HT1080 (cell line): ENCODE measurements around the gene POMP. TPM values are rescaled to one million over a fixed set of nuclear protein-coding genes. Genes with fewer than 3 reads are reported as not detected.
"Not testable (repeated sequence)": the region's sequence is repeated elsewhere in the genome, so short reads cannot be mapped to it uniquely, and the experiment has no call there.

Experiments used
- DNase-seq: peaks from one replicate; pipeline ENCODE4 v3.0.0-alpha.2; 2015; ENCODE audit warnings: low read depth
- total RNA-seq: library from RNA; depleted of rRNA; stranded (reverse); fragments of >200 nt; shearing (Covaris generic); gene quantifications from 2 replicates; pipeline ENCODE4 v1.2.3, GENCODE V29; 2014

Gene POMP
- total RNA-seq, 1 experiment from 2014 or later = 163 TPM

DNA sequence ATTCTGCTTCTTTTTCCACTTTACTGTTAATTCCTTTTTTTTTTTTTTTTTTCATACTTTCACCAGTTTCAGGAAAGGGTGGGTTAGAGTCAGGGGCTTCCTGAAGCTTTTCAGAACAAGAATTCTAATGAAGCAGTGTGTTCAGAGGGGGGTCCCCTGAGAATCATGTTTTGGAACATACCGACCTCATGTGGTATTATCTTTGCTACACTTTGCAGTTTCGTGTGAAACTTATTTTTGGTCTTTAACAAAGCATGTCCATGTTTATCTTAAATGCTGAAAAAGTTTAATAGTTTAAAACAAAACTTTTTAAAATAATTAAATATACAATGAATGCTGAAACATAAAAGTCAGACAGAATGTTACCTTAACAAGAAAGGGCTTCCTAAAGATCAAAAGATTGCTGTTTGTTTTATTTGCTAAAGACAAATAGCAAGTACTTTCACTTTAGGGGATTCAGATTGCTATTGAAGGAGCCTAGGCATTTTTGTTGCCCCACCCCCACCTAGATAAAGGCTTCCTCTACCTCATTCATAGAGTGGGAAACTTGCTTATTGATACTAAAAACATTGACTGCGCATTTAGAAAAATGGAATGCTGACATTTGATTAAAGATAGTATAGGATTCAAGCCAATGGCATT lies 21.1 kb upstream of the POMP start:
- DNase-seq = no peak

DNA sequence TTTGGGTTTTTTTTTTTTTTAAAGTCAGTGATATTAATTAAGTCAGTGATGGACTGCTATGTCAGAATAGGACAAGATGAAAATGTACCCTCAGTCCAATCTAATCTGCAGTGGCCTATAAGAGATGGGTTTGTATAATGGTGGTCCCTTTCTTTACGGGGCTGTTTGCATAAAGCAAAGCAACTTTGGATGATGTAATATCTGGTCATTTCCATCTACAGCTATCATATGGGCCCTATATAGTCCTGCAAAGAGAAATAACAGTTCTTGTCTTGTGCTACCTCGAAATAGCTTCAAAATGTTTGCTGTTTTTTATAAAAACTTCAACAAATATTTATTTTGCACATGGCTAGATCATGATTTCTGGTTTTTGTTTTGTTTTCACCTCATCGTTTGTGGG lies 20.2 kb upstream of the POMP start:
- no peak for DNase-seq

DNA sequence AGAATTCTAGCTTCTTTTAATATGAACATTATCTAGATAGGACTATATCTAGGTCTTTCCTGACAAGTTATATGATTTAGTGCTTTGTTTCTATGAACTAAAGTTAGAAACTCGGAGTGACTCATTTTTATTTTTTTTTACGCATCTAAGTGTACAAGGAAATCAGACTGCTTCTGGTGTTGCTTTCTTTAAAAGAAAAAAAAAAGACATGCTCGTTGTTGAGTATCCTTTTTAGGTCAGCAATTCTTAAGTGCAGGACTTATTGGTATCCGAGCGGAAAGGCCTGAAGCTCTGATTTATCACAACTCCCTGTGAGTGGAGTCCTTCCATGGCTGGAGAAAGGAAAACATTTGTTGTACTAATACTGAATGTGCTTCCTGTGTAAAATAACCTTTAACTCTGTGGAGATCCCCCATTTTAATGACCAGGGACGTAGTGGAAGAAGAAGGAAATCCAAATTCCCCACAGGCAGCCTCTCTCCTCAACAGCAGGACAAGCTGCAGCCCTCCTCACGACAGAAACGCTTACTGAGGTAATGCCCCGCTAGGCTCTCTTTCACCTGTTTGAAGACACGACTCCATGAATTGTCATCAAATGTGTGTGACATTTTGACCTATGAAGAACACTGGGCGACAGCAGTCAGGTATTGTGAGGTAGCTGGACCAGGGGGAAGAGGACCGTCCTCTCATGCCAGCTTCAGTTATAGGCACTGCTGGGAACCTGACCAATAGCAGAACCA lies 17.9 kb upstream of the POMP start:
- no peak for DNase-seq

DNA sequence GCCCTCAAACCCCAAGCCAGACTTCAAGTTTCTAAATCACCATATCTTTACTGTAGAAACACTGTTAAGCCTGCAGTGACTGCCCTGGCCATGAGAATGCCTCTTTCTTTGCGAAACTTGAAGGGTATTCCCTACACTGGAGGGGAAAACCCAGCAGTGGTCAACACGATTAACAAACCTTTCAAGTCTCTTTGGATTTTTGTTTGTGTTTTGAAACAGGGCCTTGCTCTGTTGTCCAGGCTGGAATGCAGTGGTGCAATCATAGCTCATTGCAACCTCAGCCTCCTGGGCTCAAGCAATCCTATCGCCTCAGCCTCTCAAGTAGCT lies 17.4 kb upstream of the POMP start:
- no peak for DNase-seq

DNA sequence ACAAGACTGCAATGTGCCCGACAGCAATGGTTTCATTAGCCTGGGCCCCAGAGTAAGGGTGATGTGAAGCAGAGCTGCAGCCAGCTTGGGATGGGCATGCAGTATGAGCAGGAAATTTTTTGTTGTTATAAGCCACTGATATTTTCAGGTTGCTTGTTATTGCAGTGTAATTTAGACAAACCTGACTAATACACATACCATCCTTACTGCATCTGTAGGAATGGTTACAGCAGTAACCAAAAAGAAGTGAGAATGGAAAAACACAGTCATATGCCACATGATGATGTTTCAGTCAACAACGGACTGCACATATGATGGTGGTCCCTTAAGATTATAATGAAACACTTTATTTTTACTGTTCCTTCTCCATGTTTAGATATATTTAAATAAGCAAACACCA lies 8.6 kb upstream of the POMP start:
- DNase-seq = no peak

DNA sequence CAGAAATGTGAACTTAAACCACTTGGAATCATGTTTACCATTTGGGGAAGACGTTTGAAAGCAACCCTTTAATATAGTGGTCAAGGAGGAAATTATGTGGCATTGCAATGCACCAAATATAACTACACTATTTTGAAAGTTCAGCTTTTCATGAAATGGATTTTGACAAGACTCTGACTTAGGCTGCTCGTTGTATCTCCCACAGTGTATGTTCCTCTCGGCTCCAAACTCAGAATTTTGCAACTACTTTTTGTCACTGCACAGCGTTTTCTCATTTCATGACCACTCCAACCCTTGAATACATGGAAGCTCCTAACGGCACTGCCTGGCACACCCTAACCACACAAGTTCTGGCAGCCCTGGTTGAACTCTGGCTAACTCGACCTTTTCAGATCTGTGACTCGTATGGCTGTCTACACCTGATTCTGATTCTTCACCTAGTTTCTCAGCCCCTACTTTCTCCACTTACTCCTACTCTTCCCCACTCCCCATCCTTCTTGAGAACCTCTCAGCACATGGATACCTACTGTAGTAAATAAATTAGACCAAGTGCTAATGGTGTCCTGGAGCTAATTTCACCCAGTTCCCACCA lies 7.0 kb upstream of the POMP start:
- DNase-seq = no peak

DNA sequence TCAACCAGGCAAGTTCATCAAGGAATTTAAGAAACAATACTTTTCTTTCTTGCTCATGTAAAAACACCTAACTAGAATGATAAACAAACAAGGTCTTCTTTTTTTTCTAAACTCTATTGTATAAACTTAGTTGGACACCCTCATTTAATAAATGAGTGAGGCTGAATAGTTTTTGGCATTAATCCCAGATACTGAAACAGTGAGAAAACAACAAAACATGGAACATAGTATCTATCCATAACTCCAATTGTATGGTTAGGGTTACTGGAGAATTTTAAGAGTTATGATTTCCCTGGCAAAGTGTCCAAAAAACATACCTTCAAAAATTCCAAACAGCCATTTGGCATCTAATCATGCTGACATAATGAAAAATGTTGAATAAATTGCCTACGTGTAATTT lies 5.8 kb upstream of the POMP start:
- DNase-seq = no peak

DNA sequence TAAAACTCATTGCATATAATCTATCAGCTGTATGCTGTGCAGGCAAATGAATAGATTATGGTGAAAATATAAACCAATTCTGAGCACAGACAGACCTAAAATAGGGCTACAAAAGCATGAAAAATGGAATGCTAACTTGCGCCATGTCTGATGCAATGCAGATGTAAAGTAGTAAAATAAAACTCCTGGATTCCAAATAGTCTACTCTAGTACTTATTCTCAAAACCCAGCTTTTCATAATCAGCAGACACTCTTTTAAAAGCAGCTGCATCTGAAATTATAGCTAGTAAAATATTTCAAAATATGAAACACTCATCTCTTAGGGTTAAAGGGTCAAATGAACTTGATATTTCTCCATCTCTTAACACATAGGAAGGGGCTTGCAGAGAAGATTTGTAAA lies 4.7 kb upstream of the POMP start:
- no peak for DNase-seq

DNA sequence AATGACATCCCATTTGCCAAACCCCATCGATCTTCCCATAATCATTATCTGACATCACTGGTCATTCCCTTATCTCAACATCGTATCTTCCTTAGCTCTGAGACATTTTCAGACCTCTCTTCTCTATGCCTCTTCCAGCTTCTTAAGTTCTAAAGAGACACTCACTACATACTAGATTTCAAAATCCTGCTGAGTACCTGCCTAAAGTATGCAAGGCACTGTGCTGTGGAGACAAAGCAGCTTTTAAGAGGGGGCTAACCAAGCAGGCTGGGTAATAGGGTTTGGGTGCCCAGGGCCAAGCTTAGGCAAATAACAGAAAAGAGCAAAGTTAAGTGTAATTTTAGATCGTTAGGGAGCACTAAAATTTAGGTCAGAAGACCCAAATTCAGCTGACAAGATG lies 3.4 kb upstream of the POMP start:
- DNase-seq = peak; percentile 16

DNA sequence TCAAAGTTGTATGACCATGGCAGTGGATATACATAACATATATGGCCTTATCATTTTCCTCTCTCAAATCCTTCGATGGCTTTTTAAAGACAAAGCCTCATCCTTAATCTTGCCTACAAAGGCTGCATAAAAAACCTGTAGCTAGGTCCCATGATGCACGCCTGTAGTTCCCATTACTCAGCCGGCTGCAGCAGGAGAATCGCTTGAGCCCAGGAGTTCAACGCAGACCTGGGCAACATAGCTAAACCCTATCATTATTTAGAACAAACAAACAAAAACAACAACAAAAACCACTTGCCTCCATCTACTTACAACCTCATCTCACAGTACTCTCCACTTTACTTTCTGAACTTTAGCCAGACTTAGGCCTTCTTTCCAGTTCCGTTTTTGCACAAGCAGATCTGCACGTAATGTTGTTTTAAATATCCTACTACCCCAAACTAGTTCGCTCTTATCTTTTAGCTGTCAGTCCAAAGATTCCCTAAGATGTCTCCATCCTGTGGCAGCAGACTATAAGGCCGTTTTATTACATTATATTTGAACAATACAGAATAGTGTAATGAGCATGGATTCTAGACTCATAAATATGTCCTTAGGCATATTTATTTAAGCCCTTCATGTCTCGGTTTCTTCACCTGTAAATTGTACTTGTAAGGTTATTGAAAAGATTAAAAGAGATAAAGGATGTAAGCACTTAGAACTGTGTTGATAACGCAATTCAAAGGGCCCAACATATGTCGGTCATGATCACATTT lies 969 bp upstream of the POMP start:
- peak; percentile 42 for DNase-seq

DNA sequence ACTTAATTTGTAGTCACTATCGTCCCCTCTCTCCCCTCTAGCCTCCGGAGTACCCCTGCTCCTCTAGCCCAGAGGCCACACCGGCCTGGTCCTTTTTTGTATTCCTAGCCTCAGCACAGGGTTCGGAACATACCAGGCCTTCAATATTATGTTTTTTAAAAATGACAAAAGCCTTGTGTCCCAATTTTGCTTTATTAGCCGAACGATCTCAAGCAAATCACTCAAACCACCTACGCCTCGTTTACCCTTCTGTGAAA lies 463 bp upstream of the POMP start:
- DNase-seq = no peak

DNA sequence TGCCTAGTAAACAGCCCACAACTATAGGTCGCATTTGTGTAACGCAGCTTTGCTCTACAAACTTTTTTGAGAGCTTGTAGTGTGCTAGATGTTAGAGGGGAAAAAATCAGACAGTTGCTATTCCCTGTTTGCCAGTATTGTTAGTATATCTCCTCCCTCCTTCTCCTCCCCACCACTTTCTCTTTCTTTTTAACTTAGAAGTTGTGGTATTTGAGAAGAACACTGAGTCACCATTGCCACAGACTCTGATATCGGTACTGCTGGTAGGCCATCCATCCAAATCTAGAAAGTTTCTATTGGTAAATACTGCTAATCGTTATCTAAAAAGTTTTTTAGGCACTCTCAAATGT lies 666 bp downstream of the POMP start:
- DNase-seq = peak; percentile 47

DNA sequence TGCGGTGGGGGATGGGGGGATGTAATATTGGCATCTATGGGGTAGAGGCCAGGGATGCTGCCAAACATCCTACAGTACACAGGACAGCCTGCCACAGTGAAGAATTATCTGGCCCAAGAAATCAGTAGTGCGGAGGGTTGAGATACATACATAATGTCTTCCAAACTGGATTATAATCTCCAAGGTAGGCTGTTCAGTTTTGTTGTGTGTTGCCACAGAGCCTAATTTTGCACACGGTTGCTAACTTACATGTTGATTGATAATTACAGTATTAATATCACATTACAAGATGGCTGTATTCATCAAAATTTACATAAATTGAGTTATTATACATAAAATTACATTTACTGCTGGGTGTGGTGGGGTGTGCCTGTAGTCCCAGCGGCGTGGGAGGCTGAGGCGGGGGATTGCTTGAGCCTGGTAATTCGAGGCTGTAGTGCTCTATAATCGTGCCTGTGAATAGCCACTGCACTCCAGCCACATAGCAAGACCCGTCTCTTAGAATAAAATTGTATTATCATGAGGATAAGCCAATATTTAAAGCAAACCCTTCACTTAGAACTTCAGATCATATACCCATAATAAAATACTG lies 8.1 kb downstream of the POMP start:
- no peak for DNase-seq

DNA sequence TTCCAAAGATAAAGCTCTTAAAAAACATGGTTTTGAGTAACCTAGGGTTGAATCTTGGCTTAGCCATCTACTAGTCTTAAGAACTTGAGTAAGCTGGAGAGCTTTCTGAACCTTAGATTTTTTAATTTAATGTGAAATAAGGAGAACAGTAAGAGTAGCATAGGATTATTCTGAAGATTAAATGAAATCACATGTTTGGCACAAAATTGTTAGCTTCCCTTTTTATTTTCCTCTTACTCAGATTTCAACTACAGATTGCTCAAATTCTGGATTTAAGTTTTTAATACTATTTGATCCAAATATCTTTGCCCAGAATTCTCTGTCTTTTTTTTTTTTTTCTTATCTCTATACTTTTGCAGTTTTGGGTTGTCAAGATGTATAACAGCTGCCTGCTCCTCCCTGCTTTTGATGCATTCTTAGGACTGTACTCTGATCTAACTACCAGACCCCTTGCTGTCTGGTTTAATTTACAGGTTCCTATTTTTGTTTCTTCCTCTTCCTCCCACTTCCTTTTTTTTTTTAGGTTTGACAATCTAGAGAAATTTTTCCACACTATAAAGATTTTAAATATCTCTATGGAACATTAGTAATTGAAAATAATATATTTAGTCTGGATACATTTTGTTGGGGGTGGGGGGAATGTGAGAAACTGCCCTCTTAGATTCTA lies 12.3 kb downstream of the POMP start:
- no peak for DNase-seq

DNA sequence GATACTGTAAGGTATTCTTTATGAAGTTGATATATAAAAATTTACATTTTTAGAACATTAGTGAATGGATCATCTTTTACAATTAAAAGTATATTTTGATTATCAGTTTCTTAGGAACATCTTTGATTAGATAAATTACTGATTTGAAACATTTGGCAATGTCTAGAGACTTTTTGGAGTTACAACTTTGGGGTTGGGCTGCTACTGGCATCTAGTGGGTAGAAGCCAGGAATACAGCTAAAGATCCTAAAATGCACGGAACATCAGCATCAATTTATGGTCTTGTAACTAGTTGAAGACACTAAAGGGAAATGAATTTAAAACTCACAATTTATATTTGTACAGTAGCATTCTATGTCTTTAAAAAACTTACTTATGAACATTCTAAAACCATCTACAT lies 19.9 kb downstream of the POMP start:
- DNase-seq = no peak

DNA sequence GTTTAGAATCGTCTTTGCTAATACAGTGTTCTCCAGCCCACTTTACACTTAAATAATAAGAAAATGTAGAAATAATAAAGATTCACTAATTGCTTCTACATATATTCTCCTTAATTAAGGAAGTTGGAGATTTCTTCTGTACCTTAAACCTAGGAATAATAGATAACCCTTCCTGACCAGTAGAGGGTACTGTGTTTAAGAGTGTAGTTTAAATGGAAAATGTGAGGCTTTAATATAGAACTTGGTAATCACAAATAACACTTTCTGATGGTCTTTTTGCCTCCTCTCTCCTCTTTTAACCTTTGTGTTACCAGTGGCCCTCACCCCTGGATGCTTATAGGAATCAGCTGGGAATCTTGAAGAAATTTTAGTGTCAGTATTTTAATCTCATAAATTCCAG lies 20.7 kb downstream of the POMP start:
- no peak for DNase-seq

DNA sequence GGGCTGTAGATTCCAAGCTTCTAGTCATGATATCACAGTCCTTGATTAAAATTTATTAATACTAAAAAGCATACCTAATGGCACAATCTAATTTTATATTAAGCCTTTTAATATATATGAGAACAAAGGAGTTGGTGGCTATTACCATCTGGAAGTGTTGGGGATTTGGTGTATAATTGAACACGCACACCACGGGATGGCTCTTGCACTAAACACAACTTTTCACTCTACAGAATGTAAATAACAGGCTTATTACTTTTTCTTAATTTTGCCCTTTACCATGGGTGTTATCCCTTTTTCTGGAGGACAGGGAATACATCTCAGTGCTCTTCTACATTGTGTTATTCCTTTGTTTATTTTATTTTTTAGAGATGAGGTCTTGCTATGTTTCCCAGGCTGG lies 21.6 kb downstream of the POMP start:
- DNase-seq = no peak

DNA sequence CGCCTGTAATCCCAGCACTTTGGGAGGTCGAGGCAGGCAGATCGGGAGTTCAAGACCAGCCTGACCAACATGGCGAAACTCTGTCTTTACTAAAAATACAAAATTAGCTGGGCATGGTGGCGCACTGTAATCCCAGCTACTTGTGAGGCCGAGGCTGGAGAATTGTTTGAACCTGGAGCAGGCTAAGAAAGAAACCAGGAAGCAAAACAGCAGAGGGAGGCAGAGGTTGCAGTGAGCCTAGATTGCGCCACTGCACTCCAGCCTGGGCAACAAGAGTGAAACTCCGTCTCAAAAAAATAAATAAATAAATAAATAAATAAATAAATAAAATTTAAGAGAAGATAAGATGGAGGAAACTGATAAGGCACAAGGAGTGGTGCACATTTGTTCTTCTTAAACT lies 24.2 kb downstream of the POMP start:
- DNase-seq = not testable (repeated sequence)

DNA sequence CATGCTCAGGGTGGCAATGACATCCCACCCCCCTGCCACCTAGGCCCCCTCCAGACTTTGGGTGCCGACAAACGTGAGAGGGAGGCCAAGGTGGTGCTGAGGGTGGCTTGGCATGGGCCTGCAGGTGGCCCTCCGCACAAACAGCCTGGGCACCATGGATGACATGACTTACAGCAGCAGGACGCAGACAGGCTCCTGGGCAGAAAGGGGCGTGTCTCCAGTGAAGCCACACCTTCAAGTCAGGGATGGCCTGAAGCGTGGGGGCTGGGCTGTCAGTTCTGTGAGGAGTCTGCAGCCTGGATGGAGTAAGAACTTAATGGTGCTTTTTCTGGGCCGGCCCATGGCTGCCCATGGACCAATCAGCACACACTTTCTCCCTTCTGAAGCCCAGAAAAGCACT lies 25.3 kb downstream of the POMP start:
- DNase-seq = no peak

DNA sequence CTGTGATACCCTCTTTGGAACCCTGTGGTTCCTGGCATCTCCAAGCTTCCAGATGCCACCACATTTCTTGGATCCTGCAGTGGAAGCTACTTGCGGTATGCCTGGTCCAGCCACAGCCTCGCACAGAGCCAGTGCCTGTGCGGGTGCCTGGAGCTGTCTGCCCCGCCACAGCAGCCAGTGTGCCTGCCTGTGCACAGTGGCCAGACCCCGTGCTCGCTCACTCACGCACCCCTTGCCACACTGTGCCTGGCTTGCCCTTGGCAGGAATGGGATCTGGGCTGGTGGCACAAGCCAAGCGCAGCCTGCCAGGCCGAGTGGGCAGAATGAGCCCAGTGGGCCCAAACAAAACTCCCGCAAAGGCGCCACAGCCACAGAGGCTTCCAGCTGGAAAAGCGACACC lies 26.2 kb downstream of the POMP start:
- no peak for DNase-seq

DNA sequence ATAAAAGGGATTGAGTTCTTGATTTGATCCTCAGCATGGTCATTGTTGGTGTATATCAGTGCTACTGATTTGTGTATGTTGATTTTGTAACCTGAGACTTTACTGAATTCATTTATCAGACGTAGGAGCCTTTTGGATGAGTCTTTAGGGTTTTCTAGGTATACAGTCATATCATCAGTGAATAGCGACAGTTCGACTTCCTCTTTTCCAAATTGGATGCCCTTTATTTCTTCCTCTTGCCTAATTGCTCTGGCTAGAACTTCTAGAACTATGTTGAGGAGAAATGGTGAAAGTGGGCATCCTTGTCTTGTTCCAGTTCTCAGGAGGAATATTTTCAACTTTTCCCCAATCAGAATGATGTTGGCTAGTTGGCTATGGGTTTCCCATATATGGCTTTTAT lies 27.0 kb downstream of the POMP start:
- DNase-seq = no peak
